H1 (cell line): ENCODE data around the gene ATE1. TPM values are rescaled to one million over a fixed set of nuclear protein-coding genes. Genes with fewer than 3 reads are reported as not detected.

ENCODE experiments used
- CTCF ChIA-PET: fragments of 300-600 bp; sonication (Branson Sonifier 250); formaldehyde crosslinking; loops from one replicate; lab custom pipeline; 2021; ENCODE audit not compliant: partially characterized antibody; lab: Charles Lee
- POLR2A ChIA-PET: fragments of 300-600 bp; sonication (Branson Sonifier 250); formaldehyde crosslinking; loops from one replicate; lab custom pipeline; 2021; ENCODE audit warnings: inconsistent platforms; ENCODE audit not compliant: partially characterized antibody; lab: Charles Lee
- DNase-seq, 2 experiments: peaks; one replicate each; pipeline versions ENCODE4 v3.0.0 to v3.0.0-alpha.2; 2010 to 2022; ENCODE audit warnings: low spot score in 2 of 2, low read depth in 1 of 2, mixed read lengths in 1 of 2
- FAIRE-seq: peaks from 2 replicates; lab custom pipeline; 2011; peaks lifted over from hg19 to GRCh38; lab: Jason Lieb, UNC
- H2AFZ ChIP-seq: 2 replicates; pipeline ENCODE4 v1.8.1; 2012; ENCODE audit warnings: low read length, inconsistent platforms
- H2AK5ac ChIP-seq: 2 replicates; pipeline ENCODE4 v1.6.1; 2013; ENCODE audit warnings: low read depth, low read length
- H2BK120ac ChIP-seq: replicated peaks from 2 replicates; pipeline ENCODE3; 2013; ENCODE audit warnings: low read depth, low read length, inconsistent platforms
- H2BK12ac ChIP-seq: 2 replicates; pipeline ENCODE4 v1.6.1; 2013; ENCODE audit warnings: low read depth, low read length
- H2BK15ac ChIP-seq: 2 replicates; pipeline ENCODE4 v1.6.1; 2013; ENCODE audit warnings: low read length
- H2BK20ac ChIP-seq: 2 replicates; pipeline ENCODE4 v1.6.1; 2013; ENCODE audit warnings: low read length
- H2BK5ac ChIP-seq: 2 replicates; pipeline ENCODE4 v1.6.1; 2013; ENCODE audit warnings: low read depth, low read length
- H3K14ac ChIP-seq: 2 replicates; pipeline ENCODE4 v1.6.1; 2013; ENCODE audit warnings: inconsistent platforms; ENCODE audit not compliant: insufficient read length
- H3K18ac ChIP-seq: 2 replicates; pipeline ENCODE4 v1.6.1; 2013; ENCODE audit warnings: low read length; ENCODE audit errors: extremely low read depth
- H3K23ac ChIP-seq: 2 replicates; pipeline ENCODE4 v1.6.1; 2013; ENCODE audit warnings: inconsistent platforms; ENCODE audit not compliant: insufficient read length
- H3K23me2 ChIP-seq: 2 replicates; pipeline ENCODE4 v1.6.1; 2013; ENCODE audit warnings: low read depth, low read length
- H3K27ac ChIP-seq: 2 replicates; pipeline ENCODE4 v1.6.1; 2011; ENCODE audit warnings: low read depth, low read length, inconsistent platforms
- H3K27me3 ChIP-seq, 4 experiments: replicated peaks in 1 of 4; 1 replicate in 1 of 4; 2 replicates in 3 of 4; pipeline versions ENCODE4 v1.6.1 to v1.8.1; 2011 to 2013; ENCODE audit warnings: low read length in 3 of 4, mild to moderate bottlenecking in 3 of 4, inconsistent platforms in 2 of 4, mixed read lengths in 2 of 4, moderate library complexity in 1 of 4; ENCODE audit not compliant: control insufficient read depth in 3 of 4, insufficient read depth in 3 of 4; ENCODE audit errors: extremely low read depth in 1 of 4
- H3K36me3 ChIP-seq, 4 experiments: 2 replicates each; pipeline versions ENCODE4 v1.6.1 to v1.8.1; 2011 to 2013; ENCODE audit warnings: mild to moderate bottlenecking in 4 of 4, low read length in 3 of 4, moderate library complexity in 2 of 4, control low read depth in 1 of 4, inconsistent platforms in 1 of 4; ENCODE audit not compliant: insufficient read depth in 4 of 4, control insufficient read depth in 2 of 4
- H3K4ac ChIP-seq: replicated peaks from 2 replicates; pipeline ENCODE3; 2013; ENCODE audit warnings: low read length, low read depth, mixed read lengths, inconsistent platforms; ENCODE audit not compliant: insufficient read length
- H3K4me1 ChIP-seq, 4 experiments: replicated peaks in 1 of 4; 1 replicate in 1 of 4; 2 replicates in 3 of 4; pipeline versions ENCODE4 v1.6.1 to v1.8.1; 2011 to 2013; ENCODE audit warnings: low read length in 3 of 4, inconsistent platforms in 2 of 4, mixed read lengths in 1 of 4; ENCODE audit not compliant: insufficient read depth in 4 of 4, control insufficient read depth in 3 of 4
- H3K4me2 ChIP-seq, 2 experiments: 2 replicates each; pipeline versions ENCODE4 v1.6.1 to v1.8.1; 2011 to 2013; ENCODE audit warnings: low read depth in 2 of 2, low read length in 2 of 2, control low read depth in 1 of 2, inconsistent platforms in 1 of 2, mild to moderate bottlenecking in 1 of 2; ENCODE audit not compliant: insufficient read depth in 1 of 2
- H3K4me3 ChIP-seq, 4 experiments: fragments of 200-600, 300-600 bp in 1 of 4; sonication (generic), shearing (Covaris generic), sonication (Bioruptor Twin) in 1 of 4; 2 replicates each; pipeline versions ENCODE4 v1.5.1 to v1.8.1; 2011 to 2016; ENCODE audit warnings: low read length in 4 of 4, low read depth in 3 of 4, control low read depth in 2 of 4, inconsistent platforms in 2 of 4, mild to moderate bottlenecking in 2 of 4, mixed read lengths in 1 of 4, moderate library complexity in 1 of 4; ENCODE audit not compliant: insufficient read depth in 2 of 4; ENCODE audit errors: extremely low read depth in 1 of 4
- H3K56ac ChIP-seq: replicated peaks from 2 replicates; pipeline ENCODE3; 2013; ENCODE audit warnings: low read depth, mild to moderate bottlenecking, mixed read lengths, low read length, inconsistent platforms; ENCODE audit not compliant: insufficient read length
- H3K79me1 ChIP-seq: 2 replicates; pipeline ENCODE4 v1.6.1; 2013; ENCODE audit warnings: low read depth, low read length, control low read depth
- H3K79me2 ChIP-seq, 2 experiments: 2 replicates each; pipeline versions ENCODE4 v1.6.1 to v1.8.1; 2012 to 2013; ENCODE audit warnings: low read length in 2 of 2, mild to moderate bottlenecking in 2 of 2, inconsistent platforms in 1 of 2; ENCODE audit not compliant: insufficient read depth in 2 of 2, control insufficient read depth in 1 of 2
- H3K9ac ChIP-seq, 4 experiments: replicated peaks in 1 of 4; 1 replicate in 1 of 4; 2 replicates in 3 of 4; pipeline versions ENCODE4 v1.6.1 to v1.8.1; 2011 to 2013; ENCODE audit warnings: low read depth in 3 of 4, low read length in 3 of 4, control low read depth in 2 of 4, mild to moderate bottlenecking in 2 of 4, moderate library complexity in 2 of 4, inconsistent platforms in 1 of 4; ENCODE audit errors: extremely low read depth in 1 of 4
- H3K9me3 ChIP-seq, 2 experiments: 2 replicates each; pipeline versions ENCODE4 v1.6.1 to v1.8.1; 2012 to 2013; ENCODE audit warnings: mild to moderate bottlenecking in 2 of 2, moderate library complexity in 2 of 2, control low read depth in 1 of 2, inconsistent platforms in 1 of 2, low read depth in 1 of 2, low read length in 1 of 2, mixed read lengths in 1 of 2; ENCODE audit not compliant: insufficient read depth in 2 of 2
- H4K20me1 ChIP-seq, 2 experiments: replicated peaks in 1 of 2; 2 replicates each; pipeline versions ENCODE3 to v1.8.1; 2011 to 2013; ENCODE audit warnings: inconsistent platforms in 2 of 2, low read length in 2 of 2, mild to moderate bottlenecking in 1 of 2; ENCODE audit not compliant: insufficient read depth in 2 of 2, control insufficient read depth in 1 of 2
- H4K5ac ChIP-seq: 2 replicates; pipeline ENCODE4 v1.6.1; 2013; ENCODE audit warnings: low read length, low read depth, mixed read lengths, inconsistent platforms; ENCODE audit not compliant: insufficient read length
- H4K8ac ChIP-seq: 2 replicates; pipeline ENCODE4 v1.8.0; 2013; ENCODE audit warnings: mild to moderate bottlenecking, moderate library complexity, low read length, inconsistent platforms; ENCODE audit not compliant: insufficient read depth; ENCODE audit errors: extremely low read depth
- H4K91ac ChIP-seq: replicated peaks from 2 replicates; pipeline ENCODE3; 2013; ENCODE audit warnings: low read length, mixed read lengths, inconsistent platforms; ENCODE audit not compliant: insufficient read length
- GTF2F1 ChIP-seq: IDR thresholded peaks from 2 replicates; pipeline ENCODE4 v1.6.1; 2012; ENCODE audit warnings: low read depth, low read length, improper control_type of control experiment, borderline replicate concordance
- PHF8 ChIP-seq: fragments of 200-600 bp; sonication (generic); conservative IDR thresholded peaks from 2 replicates; pipeline ENCODE4 v1.7.1; 2012; ENCODE audit warnings: low read depth, mild to moderate bottlenecking, inconsistent platforms, low read length, moderate library complexity
- TAF7 ChIP-seq: optimal IDR thresholded peaks from 2 replicates; pipeline ENCODE3; 2011; ENCODE audit warnings: low read depth, mild to moderate bottlenecking, inconsistent platforms, low read length, moderate library complexity, borderline replicate concordance
- WGBS, 2 experiments: shearing (Covaris generic) in 1 of 2; methylation state at CpG; one replicate each; pipeline versions ENCODE4 v1.1.6 to v1.1.7; 2013 to 2015; ENCODE audit warnings: low lambda C conversion rate in 2 of 2, mixed read lengths in 2 of 2, inconsistent platforms in 1 of 2, low coverage in 1 of 2, missing lambda C conversion rate in 1 of 2; ENCODE audit not compliant: insufficient replicate concordance in 2 of 2, insufficient coverage in 1 of 2, insufficient read length in 1 of 2; ENCODE audit errors: extremely low coverage in 1 of 2, missing lambda C conversion rate in 1 of 2; 5-methylcytosine and 5-hydroxymethylcytosine counted together
- polyA plus RNA-seq, 7 experiments: library from polyadenylated mRNA; depleted of rRNA in 3 of 7; stranded (reverse) in 5 of 7; unstranded in 2 of 7; fragments of >200 nt in 5 of 7; fragments of 200-250 nt in 2 of 7; gene quantifications; 1 replicate in 5 of 7; 2 replicates in 1 of 7; 4 replicates in 1 of 7; pipeline versions ENCODE4 v1.2.1 to v1.2.3, GENCODE V29; 2011 to 2013; ENCODE audit warnings: missing spikeins in 2 of 7, mixed read lengths in 2 of 7
- total RNA-seq: library from RNA; stranded (reverse); fragmentation: NEBNext Ultra II Directional; extraction: Animal tissue kit (Norgen Biotek cat#: 25700); gene quantifications from 2 replicates; pipeline ENCODE4 v1.2.1, GENCODE V29; 2021

Gene ATE1
- total and polyA plus RNA-seq, 2 of the 8 experiments (the other 6 are each of a cell fraction or from before 2014, with no cell fraction given) = 8.8 to 26.9 TPM

GRCh38 chr10:121741248-121741792, 186.5 kb downstream of the ATE1 start:
- WGBS, 2 experiments = 0% methylated on average over 1 of the region's 1 CpG; no CpG with 5 or more reads in 1 of the 2 experiments
- Histone ChIP-seq H3K79me2 (no peaks in the 10 kb centered on the region), H4K20me1 (no peaks in the 10 kb centered on the region), H3K4me1 (no peaks in the 10 kb centered on the region), H2BK15ac (no peak overlapping the region), H3K14ac (no peak overlapping the region), H4K5ac (no peak overlapping the region), H3K9ac (no peak overlapping the region), H2AFZ (no peak overlapping the region), H3K79me1 (no peaks in the 10 kb centered on the region), H3K23me2 (no peaks in the 10 kb centered on the region), H3K18ac (no peak overlapping the region), H4K91ac (no peak overlapping the region), H2BK5ac (no peak overlapping the region), H2BK20ac (no peak overlapping the region), H3K27ac (no peak overlapping the region), H4K8ac (no peak overlapping the region), H3K56ac (no peak overlapping the region), H2BK120ac (no peak overlapping the region), H3K27me3 (no peaks in the 10 kb centered on the region), H2AK5ac (no peak overlapping the region), H3K23ac (no peak overlapping the region), H3K4me2 (no peak overlapping the region), H3K4ac (no peak overlapping the region), H3K9me3 (no peaks in the 10 kb centered on the region), H3K4me3 (no peak overlapping the region), H2BK12ac (no peak overlapping the region), H3K36me3 (no peaks in the 10 kb centered on the region)
- ChIA-PET POLR2A (interaction anchor here (1.2 kb wide), 1 partner anchor 11 kb away, joined by 4 read pairs; no protein-coding TSS in a partner anchor), CTCF (interaction anchor here (1.0 to 1.4 kb wide), 3 partner anchors 24 to 113 kb away, joined by 3 to 4 read pairs (median 3); no protein-coding TSS in a partner anchor)
- FAIRE-seq = no peak
- no peak for DNase-seq
- TF ChIP-seq GTF2F1 = no peak
- TF ChIP-seq TAF7 = no peak
- TF ChIP-seq PHF8 = no peak
